Uterus (tissue), 2 donors: ENCODE measurements around the gene PDE4D.

ENCODE experiments used
- CTCF ChIP-seq, 4 experiments: fragments of 200-600 bp in 2 of 4; fragments of 450-650 bp in 2 of 4; sonication (generic) in 2 of 4; IDR thresholded peaks; one replicate each; pipeline ENCODE4 v1.5.1; 2016 to 2019; ENCODE audit warnings: antibody characterized with exemption in 4 of 4, mild to moderate bottlenecking in 2 of 4, moderate library complexity in 1 of 4
- POLR2A ChIP-seq, 2 donors: fragments of 450-650 bp; IDR thresholded peaks; one replicate each; pipeline ENCODE4 v1.6.1; 2016; ENCODE audit warnings: antibody characterized with exemption in 2 of 2, mild to moderate bottlenecking in 1 of 2, moderate library complexity in 1 of 2

- TF ChIP-seq CTCF (IDR thresholded peaks at IDR 0.05) (no peak), POLR2A (IDR thresholded peaks at IDR 0.05) (no peak)
Observed at GRCh38 chr5:59648949-59649921, 244.3 kb downstream of the PDE4D start.
